Mesenchymal stem cell (in vitro differentiated cells and primary cell): ENCODE measurements around the gene ASTN2.

Source experiments
- DNase-seq: peaks from one replicate; pipeline ENCODE4 v3.0.0-alpha.2; 2013
- H2AFZ ChIP-seq: one replicate; pipeline ENCODE4 v1.6.1; 2013; ENCODE audit warnings: low read depth, mild to moderate bottlenecking, control low read depth, inconsistent platforms, low read length, moderate library complexity
- H2AK5ac ChIP-seq: 2 replicates; pipeline ENCODE4 v1.6.1; 2013; ENCODE audit warnings: low read length, moderate library complexity, mild to moderate bottlenecking, inconsistent platforms; ENCODE audit not compliant: severe bottlenecking
- H2BK120ac ChIP-seq: one replicate; pipeline ENCODE4 v1.6.1; 2013; ENCODE audit warnings: low read depth, mild to moderate bottlenecking, inconsistent platforms, low read length, moderate library complexity
- H2BK12ac ChIP-seq, 2 experiments: one replicate each; pipeline ENCODE4 v1.6.1; 2013; ENCODE audit warnings: inconsistent platforms in 2 of 2, low read length in 2 of 2, mild to moderate bottlenecking in 2 of 2, moderate library complexity in 2 of 2, control low read depth in 1 of 2
- H2BK15ac ChIP-seq: one replicate; pipeline ENCODE4 v1.6.1; 2013; ENCODE audit warnings: mild to moderate bottlenecking, low read depth, inconsistent platforms; ENCODE audit not compliant: poor library complexity, severe bottlenecking
- H2BK5ac ChIP-seq: 2 replicates; pipeline ENCODE4 v1.6.1; 2013; ENCODE audit warnings: low read depth, mild to moderate bottlenecking, low read length, control low read depth, inconsistent platforms; ENCODE audit not compliant: poor library complexity, severe bottlenecking
- H3K14ac ChIP-seq, 2 experiments: one replicate each; pipeline ENCODE4 v1.6.1; 2013; ENCODE audit warnings: inconsistent platforms in 2 of 2, low read length in 2 of 2, control low read depth in 1 of 2, mild to moderate bottlenecking in 1 of 2, moderate library complexity in 1 of 2
- H3K18ac ChIP-seq, 2 experiments: one replicate each; pipeline ENCODE4 v1.6.1; 2013; ENCODE audit warnings: inconsistent platforms in 2 of 2, low read length in 2 of 2, control low read depth in 1 of 2, low read depth in 1 of 2, mild to moderate bottlenecking in 1 of 2
- H3K23ac ChIP-seq, 2 experiments: one replicate each; pipeline ENCODE4 v1.6.1; 2013; ENCODE audit warnings: inconsistent platforms in 2 of 2, low read length in 2 of 2, mild to moderate bottlenecking in 2 of 2, moderate library complexity in 2 of 2, control low read depth in 1 of 2
- H3K27ac ChIP-seq: 2 replicates; pipeline ENCODE4 v1.5.1; 2013; ENCODE audit warnings: mild to moderate bottlenecking, moderate library complexity, low read length, control low read depth, inconsistent platforms; ENCODE audit not compliant: poor library complexity, severe bottlenecking
- H3K27me3 ChIP-seq, 2 experiments: 2 replicates each; pipeline versions ENCODE4 v1.6.1 to v1.7.0; 2013; ENCODE audit warnings: low read length in 2 of 2, mild to moderate bottlenecking in 2 of 2, moderate library complexity in 2 of 2, control low read depth in 1 of 2, inconsistent platforms in 1 of 2; ENCODE audit not compliant: control insufficient read depth in 1 of 2, insufficient read depth in 1 of 2
- H3K36me3 ChIP-seq, 2 experiments: 2 replicates each; pipeline versions ENCODE4 v1.6.1 to v1.7.0; 2013; ENCODE audit warnings: low read length in 2 of 2, control low read depth in 1 of 2, inconsistent platforms in 1 of 2, low read depth in 1 of 2, mild to moderate bottlenecking in 1 of 2; ENCODE audit not compliant: insufficient read depth in 2 of 2, control insufficient read depth in 1 of 2
- H3K4ac ChIP-seq, 2 experiments: one replicate each; pipeline ENCODE4 v1.6.1; 2013; ENCODE audit warnings: inconsistent platforms in 2 of 2, low read length in 2 of 2, mild to moderate bottlenecking in 2 of 2, moderate library complexity in 2 of 2, control low read depth in 1 of 2, low read depth in 1 of 2
- H3K4me1 ChIP-seq: 2 replicates; pipeline ENCODE4 v1.6.1; 2013; ENCODE audit warnings: low read depth, low read length, control low read depth; ENCODE audit not compliant: control insufficient read depth, insufficient read depth
- H3K4me2 ChIP-seq: 2 replicates; pipeline ENCODE4 v1.6.1; 2013; ENCODE audit warnings: low read length, mild to moderate bottlenecking, inconsistent platforms; ENCODE audit not compliant: poor library complexity, severe bottlenecking
- H3K4me3 ChIP-seq, 2 experiments: 2 replicates each; pipeline versions ENCODE4 v1.5.1 to v1.7.0; 2013; ENCODE audit warnings: low read length in 2 of 2, mild to moderate bottlenecking in 2 of 2, control low read depth in 1 of 2, low read depth in 1 of 2; ENCODE audit not compliant: insufficient read depth in 1 of 2
- H3K79me1 ChIP-seq: replicated peaks from 2 replicates; pipeline ENCODE4 v1.6.1; 2013; ENCODE audit warnings: mild to moderate bottlenecking, control low read depth, low read length, inconsistent platforms; ENCODE audit not compliant: poor library complexity, severe bottlenecking
- H3K9ac ChIP-seq: 2 replicates; pipeline ENCODE4 v1.7.0; 2013; ENCODE audit warnings: mild to moderate bottlenecking, low read length, moderate library complexity
- H3K9me3 ChIP-seq: 2 replicates; pipeline ENCODE4 v1.7.0; 2013; ENCODE audit warnings: mild to moderate bottlenecking, low read length; ENCODE audit not compliant: control insufficient read depth
- H4K8ac ChIP-seq: one replicate; pipeline ENCODE4 v1.6.1; 2013; ENCODE audit warnings: inconsistent platforms, mild to moderate bottlenecking, low read length, moderate library complexity
- H4K91ac ChIP-seq: one replicate; pipeline ENCODE4 v1.6.1; 2013; ENCODE audit warnings: mild to moderate bottlenecking, low read length, inconsistent platforms
- WGBS: methylation state at CpG from one replicate; pipeline ENCODE4 v1.1.7; 2013; ENCODE audit warnings: mixed read lengths; 5-methylcytosine and 5-hydroxymethylcytosine counted together

Gene ASTN2

GRCh38 chr9:116647515-116647809 is 767.4 kb downstream of the ASTN2 start:
- no peaks in the 10 kb centered on the region for H3K27me3 ChIP-seq
- H3K14ac ChIP-seq: no peak overlapping the region
- 93% methylated on average over 3 of the region's 4 CpGs for WGBS
- H2AK5ac ChIP-seq: no peak overlapping the region
- no peak overlapping the region for H4K8ac ChIP-seq
- H3K18ac ChIP-seq: no peak overlapping the region
- no peak overlapping the region for H3K27ac ChIP-seq
- peaks cover 1% of the 10 kb centered on the region for H3K4me1 ChIP-seq
- DNase-seq: no peak
- peaks cover 4 to 9% of the 10 kb centered on the region in 2 experiments for H3K36me3 ChIP-seq
- no peaks in the 10 kb centered on the region for H3K9me3 ChIP-seq
- no peak overlapping the region for H3K4ac ChIP-seq
- H2BK12ac ChIP-seq: no peak overlapping the region
- H3K23ac ChIP-seq: no peak overlapping the region
- H2AFZ ChIP-seq: no peak overlapping the region
- no peak overlapping the region for H2BK15ac ChIP-seq
- H3K9ac ChIP-seq: no peak overlapping the region
- H2BK5ac ChIP-seq: no peak overlapping the region
- no peak overlapping the region for H3K4me2 ChIP-seq
- H4K91ac ChIP-seq: no peak overlapping the region
- no peak overlapping the region for H2BK120ac ChIP-seq
- H3K79me1 ChIP-seq: no peaks in the 10 kb centered on the region
- H3K4me3 ChIP-seq: no peak overlapping the region

DNA sequence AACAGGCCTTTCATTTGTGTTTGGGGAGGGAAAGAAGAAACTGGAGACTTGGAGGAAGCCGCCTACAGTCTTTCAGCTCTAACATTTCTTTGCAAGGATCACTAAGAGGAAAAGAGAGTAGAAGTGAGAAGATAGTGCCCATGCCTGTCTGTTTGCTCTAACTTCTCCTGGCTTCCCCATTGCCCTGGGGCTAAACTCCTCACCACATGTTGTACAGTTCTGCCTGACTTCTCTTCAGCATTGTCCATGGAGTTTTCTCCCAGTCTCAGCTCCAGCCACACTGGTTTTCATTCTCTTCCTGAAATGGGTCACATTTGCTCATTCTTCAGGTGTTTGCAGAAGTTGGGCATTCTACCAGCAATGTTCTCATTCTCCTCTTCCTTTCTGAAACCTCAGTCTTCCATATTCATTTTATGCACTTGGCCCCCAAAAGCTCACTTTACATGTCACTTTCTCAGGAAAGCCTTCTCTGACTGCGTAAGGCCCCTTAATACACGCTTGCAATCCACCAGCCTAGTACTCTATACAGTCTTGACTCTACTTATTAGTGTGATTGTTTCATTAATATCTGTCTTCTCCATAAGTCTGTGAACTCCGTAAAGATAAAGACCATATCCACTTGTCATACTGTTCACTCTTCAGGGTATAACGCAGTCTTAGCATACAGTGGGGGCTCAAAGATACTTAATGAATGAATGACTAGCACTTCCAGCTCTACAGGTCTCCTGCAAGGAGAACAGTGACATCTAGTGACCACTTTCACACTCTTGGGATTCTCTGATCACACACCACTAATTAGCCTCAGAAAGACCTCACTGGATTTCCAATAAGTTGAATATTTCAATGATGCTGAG is 768.0 kb downstream of the ASTN2 start:
- Histone ChIP-seq H3K4me1 (peaks cover 1% of the 10 kb centered on the region), H3K4me2 (no peak overlapping the region), H3K4me3 (no peak overlapping the region), H2AFZ (no peak overlapping the region), H4K8ac (no peak overlapping the region), H2BK12ac (no peak overlapping the region), H3K27ac (no peak overlapping the region), H3K9ac (no peak overlapping the region), H2AK5ac (no peak overlapping the region), H2BK15ac (no peak overlapping the region), H3K27me3 (no peaks in the 10 kb centered on the region), H3K14ac (no peak overlapping the region), H4K91ac (no peak overlapping the region), H3K36me3 (peaks cover 4 to 9% of the 10 kb centered on the region in 2 experiments), H2BK5ac (no peak overlapping the region), H2BK120ac (no peak overlapping the region), H3K23ac (no peak overlapping the region), H3K4ac (no peak overlapping the region), H3K79me1 (no peaks in the 10 kb centered on the region), H3K9me3 (no peaks in the 10 kb centered on the region), H3K18ac (no peak overlapping the region)
- 83% methylated on average over 5 of the region's 5 CpGs for WGBS
- DNase-seq: peak; percentile 67

DNA sequence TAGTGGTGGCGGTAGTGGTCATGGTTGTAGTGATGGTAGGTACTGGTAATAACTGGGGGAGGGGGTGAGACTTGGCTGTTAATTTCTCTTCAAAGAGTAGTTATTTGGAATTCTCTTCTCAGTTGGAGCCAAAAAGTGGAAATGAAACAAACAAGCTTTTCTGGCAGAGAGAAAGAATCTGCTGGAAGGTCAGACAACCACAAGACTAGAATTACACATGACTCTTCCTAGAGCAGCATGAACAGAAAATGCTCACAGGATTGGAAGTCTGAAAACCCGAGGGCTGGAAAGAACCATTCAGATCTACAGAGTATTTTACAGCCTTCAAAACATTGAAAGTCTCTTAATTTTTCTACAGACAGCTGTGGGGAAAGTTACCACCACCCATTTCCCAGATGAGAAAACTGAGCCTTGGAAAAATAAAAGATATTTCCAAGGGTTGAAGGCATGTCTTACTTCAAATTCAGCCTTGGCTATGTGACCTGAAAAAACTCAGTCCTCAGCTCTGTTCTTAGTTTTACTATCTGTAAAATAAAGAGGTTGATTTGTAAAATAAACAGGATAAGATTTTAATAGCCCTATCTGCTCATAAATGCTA is 770.7 kb downstream of the ASTN2 start:
- Histone ChIP-seq H4K8ac (no peak overlapping the region), H3K4ac (no peak overlapping the region), H3K9ac (peak overlapping the region; percentile 21), H3K14ac (no peak overlapping the region), H3K23ac (no peak overlapping the region), H2AFZ (no peak overlapping the region), H2BK5ac (no peak overlapping the region), H3K36me3 (peaks cover 0 to 2% of the 10 kb centered on the region in 2 experiments), H3K79me1 (no peaks in the 10 kb centered on the region), H2BK15ac (no peak overlapping the region), H3K27me3 (no peaks in the 10 kb centered on the region), H3K4me3 (peak overlapping the region in 1 of 2 experiments; percentile 10), H3K4me2 (no peak overlapping the region), H2AK5ac (no peak overlapping the region), H3K18ac (no peak overlapping the region), H3K9me3 (no peaks in the 10 kb centered on the region), H2BK120ac (no peak overlapping the region), H2BK12ac (peak overlapping the region in 1 of 2 experiments; percentile 59), H3K4me1 (peaks cover 3% of the 10 kb centered on the region), H3K27ac (no peak overlapping the region), H4K91ac (no peak overlapping the region)
- DNase-seq: no peak
- 88% methylated on average over 2 of the region's 2 CpGs for WGBS

DNA sequence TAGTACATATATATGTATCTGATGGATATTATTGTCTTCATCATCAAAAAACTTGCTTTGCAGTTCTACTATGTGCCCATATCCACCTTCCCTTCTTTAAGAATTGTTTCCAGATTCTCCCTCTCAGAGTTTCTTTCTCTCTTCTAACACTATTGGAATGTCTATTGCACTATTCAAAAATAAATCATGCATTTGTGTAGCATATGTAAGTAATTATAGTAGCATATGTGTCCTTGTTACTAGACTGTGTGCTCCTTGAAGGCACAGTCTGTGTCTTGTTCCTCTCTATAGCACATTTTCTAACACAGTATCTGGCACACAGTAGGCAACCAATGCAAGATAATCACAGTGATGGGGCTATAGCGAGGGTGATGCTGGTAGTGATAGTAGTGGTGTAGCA is 771.2 kb downstream of the ASTN2 start:
- 84% methylated on average over 1 of the region's 1 CpG for WGBS
- Histone ChIP-seq H3K9ac (peak overlapping the region; percentile 21), H2BK120ac (no peak overlapping the region), H2AK5ac (no peak overlapping the region), H3K18ac (peak overlapping the region in 1 of 2 experiments; percentile 28), H3K4ac (no peak overlapping the region), H3K4me3 (peak overlapping the region in 1 of 2 experiments; percentile 10), H3K9me3 (no peaks in the 10 kb centered on the region), H2BK12ac (peak overlapping the region in 1 of 2 experiments; percentile 59), H3K27me3 (no peaks in the 10 kb centered on the region), H2BK15ac (no peak overlapping the region), H3K79me1 (no peaks in the 10 kb centered on the region), H3K27ac (no peak overlapping the region), H3K36me3 (no peaks in the 10 kb centered on the region), H4K8ac (no peak overlapping the region), H2BK5ac (no peak overlapping the region), H2AFZ (no peak overlapping the region), H3K4me1 (peaks cover 3% of the 10 kb centered on the region), H3K14ac (no peak overlapping the region), H4K91ac (no peak overlapping the region), H3K23ac (no peak overlapping the region), H3K4me2 (no peak overlapping the region)
- DNase-seq: no peak
